ENCODE measurements around the gene SNED1. TPM values are rescaled to one million over a fixed set of nuclear protein-coding genes. Genes with fewer than 3 reads are reported as not detected.

SNED1 gene
- total RNA-seq, 1 experiment from 2014 or later: 3.2 TPM

DNA sequence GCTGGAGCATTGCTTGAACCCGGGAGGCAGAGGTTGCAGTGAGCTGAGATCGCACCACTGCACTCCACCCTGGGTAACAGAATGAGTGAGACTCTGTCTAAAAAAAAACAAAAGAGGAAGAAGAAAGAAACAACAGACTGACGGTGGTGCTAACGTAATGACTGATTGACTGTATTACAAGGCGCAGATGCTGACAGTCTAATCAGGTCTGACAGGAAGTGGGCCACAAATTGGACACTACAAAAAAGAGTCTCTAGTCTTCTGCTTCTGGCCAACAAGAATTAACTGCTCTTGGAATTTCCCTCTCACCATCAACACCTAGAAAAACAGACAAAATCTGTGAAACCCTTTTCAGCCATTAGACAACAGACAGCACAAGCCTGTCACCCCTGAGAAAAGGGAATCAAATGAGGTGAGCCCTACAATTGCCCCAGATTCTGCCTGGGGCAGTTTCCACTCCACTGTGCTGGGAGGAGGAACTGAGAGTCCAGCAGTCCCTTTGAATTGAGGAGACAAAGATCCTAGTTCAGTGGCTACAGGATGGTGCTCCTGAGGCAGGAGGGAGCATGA, 43.3 kb downstream of the SNED1 start:
- ChIA-PET POLR2A (no interaction called here), CTCF (interaction anchor here (0.7 kb wide), 1 partner anchor 58 kb away, joined by 3 read pairs; no protein-coding TSS in a partner anchor)
- no peak for TF ChIP-seq EMX1 (CRISPR knock-in tag; IDR thresholded peaks at IDR 0.05)
- TF ChIP-seq, protein P1, sequence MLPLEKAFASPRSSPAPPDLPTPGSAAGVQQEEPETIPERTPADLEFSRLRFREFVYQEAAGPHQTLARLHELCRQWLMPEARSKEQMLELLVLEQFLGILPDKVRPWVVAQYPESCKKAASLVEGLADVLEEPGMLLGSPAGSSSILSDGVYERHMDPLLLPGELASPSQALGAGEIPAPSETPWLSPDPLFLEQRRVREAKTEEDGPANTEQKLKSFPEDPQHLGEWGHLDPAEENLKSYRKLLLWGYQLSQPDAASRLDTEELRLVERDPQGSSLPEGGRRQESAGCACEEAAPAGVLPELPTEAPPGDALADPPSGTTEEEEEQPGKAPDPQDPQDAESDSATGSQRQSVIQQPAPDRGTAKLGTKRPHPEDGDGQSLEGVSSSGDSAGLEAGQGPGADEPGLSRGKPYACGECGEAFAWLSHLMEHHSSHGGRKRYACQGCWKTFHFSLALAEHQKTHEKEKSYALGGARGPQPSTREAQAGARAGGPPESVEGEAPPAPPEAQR (CRISPR knock-in tag; IDR thresholded peaks at IDR 0.05): no peak
- TF ChIP-seq JUN (CRISPR knock-in tag; IDR thresholded peaks at IDR 0.05): no peak
- no peak for TF ChIP-seq ZBTB21 (CRISPR knock-in tag; IDR thresholded peaks at IDR 0.05; ENCODE audit: borderline replicate concordance)
- H3K9me3 Mint-ChIP-seq: peaks cover 14% of the 10 kb centered on the region
- H3K27ac Mint-ChIP-seq: no peak overlapping the region
- DNase-seq (ENCODE audit: low spot score): no peak
- no peak overlapping the region for H3K4me3 Mint-ChIP-seq
- H3K36me3 Mint-ChIP-seq: 0 out of 2 replicates have a peak, but pooled peaks cover 3% of the 10 kb centered on the region
- H3K4me1 Mint-ChIP-seq: no peaks in the 10 kb centered on the region
- no peak for ATAC-seq
- H3K27me3 Mint-ChIP-seq (ENCODE audit: low read depth): peaks cover 8% of the 10 kb centered on the region

DNA sequence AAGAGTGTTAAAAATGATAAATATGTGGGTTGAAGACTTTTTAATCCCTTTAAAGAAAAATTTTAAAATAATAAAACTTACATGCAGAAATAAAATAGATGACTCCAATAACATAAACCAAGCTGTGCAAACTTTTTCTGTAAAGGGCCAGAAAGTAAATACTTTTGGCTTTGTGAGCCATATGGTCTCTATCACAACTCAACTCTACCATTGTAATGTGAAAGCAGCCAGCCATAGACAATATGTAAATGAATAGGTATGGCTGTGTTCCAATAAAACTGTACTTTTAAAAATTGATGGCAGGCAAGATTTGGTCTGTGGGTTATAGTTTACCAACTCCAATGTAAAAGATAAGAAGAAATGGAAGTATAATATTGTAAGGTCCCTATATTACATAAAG, 45.2 kb downstream of the SNED1 start:
- Mint-ChIP-seq H3K4me1 (no peaks in the 10 kb centered on the region), H3K27me3 (ENCODE audit: low read depth) (no peaks in the 10 kb centered on the region; the same call in none of the 2 replicates), H3K4me3 (no peak overlapping the region), H3K36me3 (0 out of 2 replicates have a peak, but pooled peaks cover 3% of the 10 kb centered on the region), H3K27ac (no peak overlapping the region), H3K9me3 (peaks cover 14% of the 10 kb centered on the region)
- ChIA-PET CTCF (no interaction called here), POLR2A (no interaction called here)
- no peak for DNase-seq (ENCODE audit: low spot score)
- ATAC-seq: no peak
- TF ChIP-seq, protein P2, sequence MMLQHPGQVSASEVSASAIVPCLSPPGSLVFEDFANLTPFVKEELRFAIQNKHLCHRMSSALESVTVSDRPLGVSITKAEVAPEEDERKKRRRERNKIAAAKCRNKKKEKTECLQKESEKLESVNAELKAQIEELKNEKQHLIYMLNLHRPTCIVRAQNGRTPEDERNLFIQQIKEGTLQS (CRISPR knock-in tag; conservative IDR thresholded peaks at IDR 0.05): no peak
- no peak for TF ChIP-seq ZNF138 (CRISPR knock-in tag; conservative IDR thresholded peaks at IDR 0.05)
- TF ChIP-seq CBFB (CRISPR knock-in tag; IDR thresholded peaks at IDR 0.05; ENCODE audit: low read depth): no peak
- TF ChIP-seq SMAD4 (CRISPR knock-in tag; IDR thresholded peaks at IDR 0.05): no peak
- no peak for TF ChIP-seq HMGA2 (CRISPR knock-in tag; IDR thresholded peaks at IDR 0.05)
- TF ChIP-seq SOX15 (CRISPR knock-in tag; IDR thresholded peaks at IDR 0.05): no peak
- TF ChIP-seq ZNF263 (CRISPR knock-in tag; IDR thresholded peaks at IDR 0.05; ENCODE audit: low read depth): no peak
- TF ChIP-seq ZBTB21 (CRISPR knock-in tag; IDR thresholded peaks at IDR 0.05; ENCODE audit: borderline replicate concordance): no peak
- TF ChIP-seq, protein P1 (CRISPR knock-in tag; IDR thresholded peaks at IDR 0.05): no peak
- TF ChIP-seq, protein P3, sequence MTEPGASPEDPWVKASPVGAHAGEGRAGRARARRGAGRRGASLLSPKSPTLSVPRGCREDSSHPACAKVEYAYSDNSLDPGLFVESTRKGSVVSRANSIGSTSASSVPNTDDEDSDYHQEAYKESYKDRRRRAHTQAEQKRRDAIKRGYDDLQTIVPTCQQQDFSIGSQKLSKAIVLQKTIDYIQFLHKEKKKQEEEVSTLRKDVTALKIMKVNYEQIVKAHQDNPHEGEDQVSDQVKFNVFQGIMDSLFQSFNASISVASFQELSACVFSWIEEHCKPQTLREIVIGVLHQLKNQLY (CRISPR knock-in tag; IDR thresholded peaks at IDR 0.05): no peak
- TF ChIP-seq, protein P4, sequence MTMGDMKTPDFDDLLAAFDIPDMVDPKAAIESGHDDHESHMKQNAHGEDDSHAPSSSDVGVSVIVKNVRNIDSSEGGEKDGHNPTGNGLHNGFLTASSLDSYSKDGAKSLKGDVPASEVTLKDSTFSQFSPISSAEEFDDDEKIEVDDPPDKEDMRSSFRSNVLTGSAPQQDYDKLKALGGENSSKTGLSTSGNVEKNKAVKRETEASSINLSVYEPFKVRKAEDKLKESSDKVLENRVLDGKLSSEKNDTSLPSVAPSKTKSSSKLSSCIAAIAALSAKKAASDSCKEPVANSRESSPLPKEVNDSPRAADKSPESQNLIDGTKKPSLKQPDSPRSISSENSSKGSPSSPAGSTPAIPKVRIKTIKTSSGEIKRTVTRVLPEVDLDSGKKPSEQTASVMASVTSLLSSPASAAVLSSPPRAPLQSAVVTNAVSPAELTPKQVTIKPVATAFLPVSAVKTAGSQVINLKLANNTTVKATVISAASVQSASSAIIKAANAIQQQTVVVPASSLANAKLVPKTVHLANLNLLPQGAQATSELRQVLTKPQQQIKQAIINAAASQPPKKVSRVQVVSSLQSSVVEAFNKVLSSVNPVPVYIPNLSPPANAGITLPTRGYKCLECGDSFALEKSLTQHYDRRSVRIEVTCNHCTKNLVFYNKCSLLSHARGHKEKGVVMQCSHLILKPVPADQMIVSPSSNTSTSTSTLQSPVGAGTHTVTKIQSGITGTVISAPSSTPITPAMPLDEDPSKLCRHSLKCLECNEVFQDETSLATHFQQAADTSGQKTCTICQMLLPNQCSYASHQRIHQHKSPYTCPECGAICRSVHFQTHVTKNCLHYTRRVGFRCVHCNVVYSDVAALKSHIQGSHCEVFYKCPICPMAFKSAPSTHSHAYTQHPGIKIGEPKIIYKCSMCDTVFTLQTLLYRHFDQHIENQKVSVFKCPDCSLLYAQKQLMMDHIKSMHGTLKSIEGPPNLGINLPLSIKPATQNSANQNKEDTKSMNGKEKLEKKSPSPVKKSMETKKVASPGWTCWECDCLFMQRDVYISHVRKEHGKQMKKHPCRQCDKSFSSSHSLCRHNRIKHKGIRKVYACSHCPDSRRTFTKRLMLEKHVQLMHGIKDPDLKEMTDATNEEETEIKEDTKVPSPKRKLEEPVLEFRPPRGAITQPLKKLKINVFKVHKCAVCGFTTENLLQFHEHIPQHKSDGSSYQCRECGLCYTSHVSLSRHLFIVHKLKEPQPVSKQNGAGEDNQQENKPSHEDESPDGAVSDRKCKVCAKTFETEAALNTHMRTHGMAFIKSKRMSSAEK (CRISPR knock-in tag; IDR thresholded peaks at IDR 0.05; ENCODE audit: borderline replicate concordance): no peak
- TF ChIP-seq, protein P5, sequence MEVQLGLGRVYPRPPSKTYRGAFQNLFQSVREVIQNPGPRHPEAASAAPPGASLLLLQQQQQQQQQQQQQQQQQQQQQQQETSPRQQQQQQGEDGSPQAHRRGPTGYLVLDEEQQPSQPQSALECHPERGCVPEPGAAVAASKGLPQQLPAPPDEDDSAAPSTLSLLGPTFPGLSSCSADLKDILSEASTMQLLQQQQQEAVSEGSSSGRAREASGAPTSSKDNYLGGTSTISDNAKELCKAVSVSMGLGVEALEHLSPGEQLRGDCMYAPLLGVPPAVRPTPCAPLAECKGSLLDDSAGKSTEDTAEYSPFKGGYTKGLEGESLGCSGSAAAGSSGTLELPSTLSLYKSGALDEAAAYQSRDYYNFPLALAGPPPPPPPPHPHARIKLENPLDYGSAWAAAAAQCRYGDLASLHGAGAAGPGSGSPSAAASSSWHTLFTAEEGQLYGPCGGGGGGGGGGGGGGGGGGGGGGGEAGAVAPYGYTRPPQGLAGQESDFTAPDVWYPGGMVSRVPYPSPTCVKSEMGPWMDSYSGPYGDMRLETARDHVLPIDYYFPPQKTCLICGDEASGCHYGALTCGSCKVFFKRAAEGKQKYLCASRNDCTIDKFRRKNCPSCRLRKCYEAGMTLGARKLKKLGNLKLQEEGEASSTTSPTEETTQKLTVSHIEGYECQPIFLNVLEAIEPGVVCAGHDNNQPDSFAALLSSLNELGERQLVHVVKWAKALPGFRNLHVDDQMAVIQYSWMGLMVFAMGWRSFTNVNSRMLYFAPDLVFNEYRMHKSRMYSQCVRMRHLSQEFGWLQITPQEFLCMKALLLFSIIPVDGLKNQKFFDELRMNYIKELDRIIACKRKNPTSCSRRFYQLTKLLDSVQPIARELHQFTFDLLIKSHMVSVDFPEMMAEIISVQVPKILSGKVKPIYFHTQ (CRISPR knock-in tag; IDR thresholded peaks at IDR 0.05): no peak
- TF ChIP-seq MXD4 (CRISPR knock-in tag; IDR thresholded peaks at IDR 0.05; ENCODE audit: borderline replicate concordance): no peak
- TF ChIP-seq NR2C2 (CRISPR knock-in tag; IDR thresholded peaks at IDR 0.05): no peak
- TF ChIP-seq PRRX2 (CRISPR knock-in tag; IDR thresholded peaks at IDR 0.05): no peak
- TF ChIP-seq ZNF121 (CRISPR knock-in tag; IDR thresholded peaks at IDR 0.05): no peak
- TF ChIP-seq TP53 (CRISPR knock-in tag; IDR thresholded peaks at IDR 0.05): no peak
- no peak for TF ChIP-seq NR3C1 (CRISPR knock-in tag; conservative IDR thresholded peaks at IDR 0.05; ENCODE audit: low read depth)
